A673 (cell line): ENCODE results near the gene ERC1.

Experiments
- CTCF ChIP-seq: fragments of 300-800, 200-600 bp; sonication (generic); conservative IDR thresholded peaks from 2 replicates; pipeline ENCODE4 v1.5.1; 2017; ENCODE audit warnings: low read depth, mild to moderate bottlenecking, antibody characterized with exemption, low read length, moderate library complexity, mixed read lengths
- EZH2 ChIP-seq: fragments of 200-600 bp; sonication (generic); IDR thresholded peaks from 2 replicates; pipeline ENCODE4 v1.6.1; 2017; ENCODE audit warnings: borderline replicate concordance, low read depth, mild to moderate bottlenecking, mixed read lengths, antibody characterized with exemption, low read length; ENCODE audit not compliant: poor library complexity, severe bottlenecking

- no peak for TF ChIP-seq CTCF
- TF ChIP-seq EZH2, result no peak
These were observed 29.4 kb downstream of the ERC1 start for GRCh38 chr12:1020389-1020788.
